Activated CD8-positive, alpha-beta memory T cell treated with anti-CD3 and anti-CD28 coated beads, Interleukin-2, amount 50 U/mL, for 4 hours (primary cell): ENCODE data around the gene KIR3DL3.
"Not testable (repeated sequence)": the region's sequence is repeated elsewhere in the genome, so short reads cannot be mapped to it uniquely, and the experiment has no call there.

Source experiments
- DNase-seq: peaks from one replicate; pipeline ENCODE4 v3.0.0-alpha.2; 2020

Gene KIR3DL3

GRCh38 chr19:54738306-54738705 is 14.1 kb downstream of the KIR3DL3 start, which contains the start of gene KIR2DL3:
Gene KIR2DL3, plus strand, starts transcription at chr19:54738513. Its CDS starts 33 bp downstream, at chr19:54738546.
- DNase-seq, result not testable (repeated sequence)

GRCh38 chr19:54738715-54739114 is 14.5 kb downstream of the KIR3DL3 start:
- DNase-seq, result no peak

GRCh38 chr19:54739587-54740497 is 15.6 kb downstream of the KIR3DL3 start:
- DNase-seq, result no peak

GRCh38 chr19:54741950-54742349 is 17.7 kb downstream of the KIR3DL3 start:
- DNase-seq, result not testable (repeated sequence)

DNA sequence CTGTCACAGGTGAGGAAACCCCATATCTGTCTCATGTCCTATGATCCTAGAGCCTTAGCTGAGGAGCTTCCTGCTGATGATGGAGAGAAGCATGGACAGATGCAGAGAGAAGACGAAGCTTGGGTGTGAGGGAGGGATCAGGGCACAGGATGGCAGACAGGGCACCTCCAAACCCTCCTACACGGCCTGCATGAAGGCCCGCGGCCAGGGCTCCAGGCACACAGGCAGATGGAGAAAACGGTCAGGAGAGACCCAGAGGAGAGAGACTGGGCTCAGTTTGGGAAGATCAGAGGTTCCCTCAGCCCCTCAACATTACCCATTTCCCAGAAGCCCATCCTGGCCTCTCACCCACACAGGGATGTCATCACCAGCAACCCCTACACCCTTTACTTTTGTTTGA is 19.8 kb downstream of the KIR3DL3 start:
- not testable (repeated sequence) for DNase-seq

GRCh38 chr19:54747614-54748322 is 23.5 kb downstream of the KIR3DL3 start:
- DNase-seq, result not testable (repeated sequence)

- DNase-seq, result not testable (repeated sequence)
Measured at GRCh38 chr19:54750276-54750675, 26.0 kb downstream of the KIR3DL3 start.

GRCh38 chr19:54756204-54757110 is 32.2 kb downstream of the KIR3DL3 start:
- DNase-seq, result not testable (repeated sequence)

DNA sequence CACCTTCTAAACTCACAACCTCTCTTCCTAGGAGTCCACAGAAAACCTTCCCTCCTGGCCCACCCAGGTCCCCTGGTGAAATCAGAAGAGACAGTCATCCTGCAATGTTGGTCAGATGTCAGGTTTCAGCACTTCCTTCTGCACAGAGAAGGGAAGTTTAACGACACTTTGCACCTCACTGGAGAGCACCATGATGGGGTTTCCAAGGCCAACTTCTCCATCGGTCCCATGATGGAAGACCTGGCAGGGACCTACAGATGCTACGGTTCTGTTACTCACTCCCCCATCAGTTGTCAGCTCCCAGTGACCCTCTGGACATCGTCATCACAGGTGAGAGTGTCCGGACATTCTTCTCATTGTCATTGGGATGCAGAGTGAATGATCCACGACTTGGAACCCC is 34.3 kb downstream of the KIR3DL3 start:
- not testable (repeated sequence) for DNase-seq

DNA sequence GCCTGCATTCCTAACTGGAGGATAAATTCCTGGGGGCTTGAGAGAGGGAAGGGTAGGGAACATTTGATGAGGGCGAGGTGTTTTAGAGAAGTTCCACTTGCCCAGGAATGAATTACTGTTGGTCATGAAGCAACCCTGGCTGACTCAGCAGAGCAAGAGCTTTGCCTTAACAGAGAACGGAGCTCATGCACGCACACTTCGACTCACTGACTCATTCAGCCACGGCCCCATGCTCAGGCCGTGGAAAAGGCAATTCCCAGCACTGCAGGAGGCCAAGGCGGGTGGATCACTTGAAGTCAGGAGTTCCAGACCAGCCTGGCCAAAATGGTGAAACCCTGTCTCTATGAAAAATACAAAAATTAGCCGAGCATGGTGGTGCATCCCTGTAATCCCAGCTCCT is 40.0 kb downstream of the KIR3DL3 start:
- not testable (repeated sequence) for DNase-seq

GRCh38 chr19:54766464-54766863 is 42.2 kb downstream of the KIR3DL3 start:
- not testable (repeated sequence) for DNase-seq

- not testable (repeated sequence) for DNase-seq
Measured at GRCh38 chr19:54769646-54770045, 45.4 kb downstream of the KIR3DL3 start, which contains the start of gene KIR2DL1. Gene KIR2DL1, plus strand, starts transcription at chr19:54769793. Its CDS starts 58 bp downstream, at chr19:54769851.

- DNase-seq, result not testable (repeated sequence)
Measured at GRCh38 chr19:54770511-54770910, 46.3 kb downstream of the KIR3DL3 start.

- not testable (repeated sequence) for DNase-seq
Measured at GRCh38 chr19:54771018-54771960, 47.0 kb downstream of the KIR3DL3 start.

- not testable (repeated sequence) for DNase-seq
Measured at GRCh38 chr19:54772666-54773065, 48.4 kb downstream of the KIR3DL3 start.

- DNase-seq, result not testable (repeated sequence)
Measured at GRCh38 chr19:54775095-54775815, 51.0 kb downstream of the KIR3DL3 start.

DNA sequence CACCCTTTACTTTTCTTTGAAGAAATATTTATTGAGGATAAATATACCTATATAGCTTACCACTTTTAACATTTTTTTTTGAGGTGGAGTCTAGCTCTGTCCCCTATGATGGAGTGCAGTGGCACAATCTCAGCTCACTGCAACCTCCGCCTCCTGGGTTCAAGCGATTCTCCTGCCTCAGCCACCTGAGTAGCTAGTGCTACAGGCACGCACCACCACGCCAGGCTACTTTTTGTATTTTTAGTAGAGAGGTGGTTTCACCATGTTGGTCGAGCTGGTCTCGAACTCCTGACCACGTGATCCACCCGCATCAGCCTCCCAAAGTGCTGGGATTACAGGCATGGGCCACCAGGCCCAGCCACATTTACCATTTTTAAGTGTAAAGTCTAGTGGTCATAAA is 51.6 kb downstream of the KIR3DL3 start:
- not testable (repeated sequence) for DNase-seq

DNA sequence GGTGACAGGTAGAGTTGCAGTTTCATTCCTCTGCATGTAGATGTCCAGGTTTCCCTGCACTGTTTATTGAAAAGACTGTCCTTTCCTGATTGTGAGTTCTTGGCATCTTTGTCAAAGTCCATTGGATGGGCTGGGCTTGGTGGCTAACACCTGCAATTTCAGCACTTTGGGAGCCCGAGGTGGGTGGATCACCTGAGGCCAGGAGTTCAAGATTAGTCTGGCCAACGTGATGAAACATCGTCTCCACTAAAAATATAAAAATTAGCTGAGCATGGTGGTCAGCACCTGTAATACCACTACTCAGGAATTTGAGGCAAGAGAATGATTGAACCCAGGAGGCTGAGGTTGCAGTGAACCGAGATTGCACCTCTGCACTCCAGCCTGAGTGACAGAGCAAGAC is 53.6 kb downstream of the KIR3DL3 start:
- DNase-seq, result not testable (repeated sequence)

DNA sequence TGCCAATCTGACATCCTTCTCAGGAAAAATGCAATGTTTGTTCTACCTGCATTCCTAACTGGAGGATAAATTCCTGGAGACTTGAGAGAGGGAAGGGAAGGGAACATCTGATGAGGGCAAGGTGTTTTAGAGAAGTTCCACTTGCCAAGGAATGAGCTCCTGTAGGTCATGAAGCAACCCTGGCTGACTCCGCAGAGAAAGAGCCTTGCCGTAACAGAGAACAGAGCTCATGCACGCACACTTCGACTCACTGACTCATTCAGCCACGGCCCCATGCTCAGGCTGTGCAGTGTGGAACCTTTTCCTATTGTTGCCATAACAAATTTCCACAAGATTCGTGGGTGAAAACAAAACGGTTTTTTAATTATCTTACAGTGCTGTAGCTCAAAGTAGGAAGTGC is 54.7 kb downstream of the KIR3DL3 start:
- DNase-seq, result not testable (repeated sequence)

DNA sequence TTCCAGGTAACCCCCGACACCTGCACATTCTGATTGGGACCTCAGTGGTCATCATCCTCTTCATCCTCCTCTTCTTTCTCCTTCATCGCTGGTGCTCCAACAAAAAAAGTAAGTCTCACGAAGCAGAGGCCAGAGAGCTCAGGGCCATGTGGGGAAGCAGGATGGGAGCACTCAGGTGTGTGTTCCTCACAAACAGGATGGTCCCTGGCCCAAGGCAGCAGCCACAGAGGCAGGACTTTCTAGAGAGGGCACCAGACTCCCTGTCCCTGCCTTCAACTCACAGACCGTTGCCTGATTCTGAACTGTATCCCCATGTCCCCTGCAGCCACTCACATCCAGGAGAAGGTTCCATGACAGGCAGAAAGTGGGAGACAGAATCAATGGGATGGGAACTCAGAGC is 58.7 kb downstream of the KIR3DL3 start:
- not testable (repeated sequence) for DNase-seq
